ENCODE data around the gene RAB33B. TPM values are rescaled to one million over a fixed set of nuclear protein-coding genes. Genes with fewer than 3 reads are reported as not detected.

The RAB33B gene
- total RNA-seq, 4 donors from 2014 or later: 12.1 to 14.4 (median 14.1) TPM

GRCh38 chr4:139441029-139441428, 12.9 kb upstream of the RAB33B start:
- no peak for TF ChIP-seq CTCF (IDR thresholded peaks at IDR 0.05; ENCODE audit: low read depth)

DNA sequence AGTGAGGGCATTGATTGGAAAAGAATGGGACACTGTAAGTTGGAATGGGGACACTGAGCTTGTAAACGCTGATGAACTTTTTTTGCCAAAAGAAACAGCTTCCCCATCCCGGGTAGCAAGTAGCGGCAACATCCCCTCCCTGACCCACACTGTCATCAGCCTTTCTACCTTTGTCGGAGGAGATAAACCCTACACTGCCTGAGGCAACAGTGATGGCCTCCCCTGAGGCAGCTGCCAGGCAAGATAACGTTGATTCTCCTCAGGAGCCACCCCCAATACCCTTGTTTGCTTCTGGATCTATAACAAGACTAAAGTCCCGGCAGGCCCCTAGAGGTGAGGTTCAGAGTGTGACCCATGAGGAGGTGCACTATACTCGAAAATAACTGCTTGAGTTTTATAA, 10.3 kb upstream of the RAB33B start:
- TF ChIP-seq CTCF (IDR thresholded peaks at IDR 0.05; ENCODE audit: low read depth): no peak

DNA sequence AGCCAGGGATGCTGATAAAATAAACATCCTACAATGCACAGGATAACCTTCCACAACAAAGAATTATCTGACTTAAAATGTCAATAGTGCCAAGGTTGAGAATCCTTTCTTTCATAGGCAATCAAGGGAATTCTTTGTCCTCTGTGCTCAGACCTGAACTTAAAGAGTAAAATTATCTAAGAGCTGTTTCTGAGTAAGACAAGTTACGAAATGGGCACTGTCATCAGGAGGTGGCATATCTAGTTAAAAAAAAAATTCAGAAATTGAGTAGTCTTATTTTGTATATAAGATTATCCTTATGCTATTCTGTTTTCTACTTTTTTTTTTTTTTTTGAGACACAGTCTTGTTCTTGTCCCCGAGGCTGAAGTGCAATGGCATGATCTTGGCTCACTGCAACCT, 3.3 kb upstream of the RAB33B start:
- no peak for TF ChIP-seq CTCF (IDR thresholded peaks at IDR 0.05; ENCODE audit: low read depth)

- TF ChIP-seq CTCF (IDR thresholded peaks at IDR 0.05; ENCODE audit: low read depth): no peak
Observed at GRCh38 chr4:139451997-139452396, 1.9 kb upstream of the RAB33B start.

GRCh38 chr4:139453041-139453370, 915 bp upstream of the RAB33B start:
- no peak for TF ChIP-seq CTCF (IDR thresholded peaks at IDR 0.05; ENCODE audit: low read depth)

DNA sequence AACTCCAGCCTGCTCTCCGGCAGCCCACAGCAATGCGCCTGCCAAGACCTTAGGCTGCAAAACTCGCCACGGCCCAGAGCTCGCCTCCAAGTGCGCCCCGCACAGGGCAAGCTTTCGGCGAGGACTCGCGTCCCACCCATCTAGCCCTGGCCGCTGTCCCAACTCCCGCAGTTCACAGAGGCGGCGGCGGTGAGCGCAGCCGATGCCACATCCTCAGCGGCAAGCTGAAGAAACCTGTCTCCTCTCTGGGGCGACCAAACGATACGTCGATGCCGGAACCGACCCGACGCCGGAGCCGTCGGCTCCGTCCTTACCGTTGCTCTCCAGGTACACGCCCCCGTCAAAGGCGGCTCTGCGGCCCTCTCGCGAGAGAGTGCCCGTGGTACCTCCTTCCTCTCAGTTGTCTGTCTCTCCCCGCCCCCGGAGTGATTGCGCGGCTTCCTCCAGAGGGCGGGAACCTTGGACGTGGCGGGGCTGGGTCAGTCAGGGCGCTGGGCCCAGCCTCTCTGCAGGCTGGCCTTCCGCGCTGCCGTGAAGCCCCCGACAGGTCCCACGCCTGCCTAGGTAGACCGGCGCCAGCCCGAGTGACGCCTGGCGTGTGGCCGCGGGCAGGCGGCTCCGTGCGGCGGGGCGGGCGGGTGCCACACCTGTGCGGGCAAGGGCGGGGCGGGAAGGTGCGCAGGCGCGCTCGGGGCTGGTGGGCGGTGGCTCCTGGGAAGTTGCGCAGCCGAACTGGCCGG, 380 bp upstream of the RAB33B start:
- TF ChIP-seq CTCF (IDR thresholded peaks at IDR 0.05; ENCODE audit: low read depth): no peak

- no peak for TF ChIP-seq CTCF (IDR thresholded peaks at IDR 0.05; ENCODE audit: low read depth)
Observed at GRCh38 chr4:139455126-139455538, 1.2 kb downstream of the RAB33B start.

Measured in subcutaneous adipose tissue (tissue), 4 donors.